ENCODE measurements around the gene TNFRSF25. TPM values are rescaled to one million over a fixed set of nuclear protein-coding genes. Genes with fewer than 3 reads are reported as not detected.
"Not testable (repeated sequence)": the region's sequence is repeated elsewhere in the genome, so short reads cannot be mapped to it uniquely, and the experiment has no call there.

The TNFRSF25 gene
- total RNA-seq, 1 donor from 2014 or later = 21.4 TPM

- H3K9me3 Mint-ChIP-seq (ENCODE audit: low read depth) = no peaks in the 10 kb centered on the region
- no peaks in the 10 kb centered on the region for H3K27me3 Mint-ChIP-seq (ENCODE audit: low read depth)
- TF ChIP-seq CTCF (IDR thresholded peaks at IDR 0.05) = no peak
- peak overlapping the region; percentile 0 for H3K27ac Mint-ChIP-seq (ENCODE audit: unreplicated experiment)
- no peak for DNase-seq (ENCODE audit: low spot score)
- H3K4me3 Mint-ChIP-seq (ENCODE audit: unreplicated experiment) = no peak overlapping the region
- no peaks in the 10 kb centered on the region for H3K36me3 Mint-ChIP-seq (ENCODE audit: low read depth)
- peaks cover 52% of the 10 kb centered on the region for H3K4me1 Mint-ChIP-seq (ENCODE audit: low read depth)
Observed at GRCh38 chr1:6494627-6495026, 28.7 kb upstream of the TNFRSF25 start.

- H3K4me3 Mint-ChIP-seq (ENCODE audit: unreplicated experiment); H3K27me3 Mint-ChIP-seq (ENCODE audit: low read depth); DNase-seq (ENCODE audit: low spot score); H3K27ac Mint-ChIP-seq (ENCODE audit: unreplicated experiment); H3K9me3 Mint-ChIP-seq (ENCODE audit: low read depth); H3K36me3 Mint-ChIP-seq (ENCODE audit: low read depth): not testable (repeated sequence)
- peaks cover 47% of the 10 kb centered on the region for H3K4me1 Mint-ChIP-seq (ENCODE audit: low read depth)
Observed at GRCh38 chr1:6493834-6494223, 27.9 kb upstream of the TNFRSF25 start.

GRCh38 chr1:6491966-6492365, 26.0 kb upstream of the TNFRSF25 start:
- no peak for TF ChIP-seq CTCF (IDR thresholded peaks at IDR 0.05)
- no peak for DNase-seq (ENCODE audit: low spot score)
- Mint-ChIP-seq H3K4me3 (ENCODE audit: unreplicated experiment) (peak overlapping the region; percentile 65), H3K27ac (ENCODE audit: unreplicated experiment) (peak overlapping the region; percentile 84), H3K9me3 (ENCODE audit: low read depth) (no peaks in the 10 kb centered on the region), H3K27me3 (ENCODE audit: low read depth) (no peaks in the 10 kb centered on the region), H3K36me3 (ENCODE audit: low read depth) (no peaks in the 10 kb centered on the region), H3K4me1 (ENCODE audit: low read depth) (peaks cover 48% of the 10 kb centered on the region)

DNA sequence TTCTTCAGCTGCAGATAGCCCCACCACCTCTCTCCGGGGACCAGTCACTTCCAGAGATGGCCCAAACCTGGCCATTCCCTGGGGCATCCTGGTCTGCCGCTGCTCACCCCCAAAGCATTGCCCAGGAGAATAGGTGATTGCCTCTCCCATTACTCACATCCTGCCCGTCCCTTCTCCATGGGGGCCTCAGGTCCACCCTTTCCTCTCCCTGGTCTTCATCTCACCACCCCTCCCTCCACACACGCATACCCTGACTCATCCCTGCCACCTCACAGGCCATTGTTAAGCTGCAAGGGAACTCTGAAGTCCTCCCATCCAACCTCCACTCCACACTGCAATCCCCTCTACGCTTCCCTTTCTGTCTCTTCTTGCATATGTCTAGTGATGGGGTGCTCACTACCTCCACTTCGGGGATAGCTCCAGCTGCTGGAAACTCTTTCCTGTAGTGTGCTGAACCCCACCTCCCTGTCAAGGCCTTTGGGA, 25.5 kb upstream of the TNFRSF25 start, which contains the start of gene PLEKHG5:
Gene PLEKHG5, minus strand, starts transcription at position 188 of the 483 bp plus-strand sequence. CDS start 14,096 bp downstream, outside the sequence.
- Mint-ChIP-seq H3K27ac (ENCODE audit: unreplicated experiment) (peak within 1 kb of the TSS; percentile 84), H3K36me3 (ENCODE audit: low read depth) (no peaks in the 10 kb centered on the region), H3K9me3 (ENCODE audit: low read depth) (no peaks in the 10 kb centered on the region), H3K4me3 (ENCODE audit: unreplicated experiment) (peak within 1 kb of the TSS; percentile 65), H3K27me3 (ENCODE audit: low read depth) (no peaks in the 10 kb centered on the region), H3K4me1 (ENCODE audit: low read depth) (peaks cover 49% of the 10 kb centered on the region)
- no peak for TF ChIP-seq CTCF (IDR thresholded peaks at IDR 0.05)
- DNase-seq (ENCODE audit: low spot score) = no peak

DNA sequence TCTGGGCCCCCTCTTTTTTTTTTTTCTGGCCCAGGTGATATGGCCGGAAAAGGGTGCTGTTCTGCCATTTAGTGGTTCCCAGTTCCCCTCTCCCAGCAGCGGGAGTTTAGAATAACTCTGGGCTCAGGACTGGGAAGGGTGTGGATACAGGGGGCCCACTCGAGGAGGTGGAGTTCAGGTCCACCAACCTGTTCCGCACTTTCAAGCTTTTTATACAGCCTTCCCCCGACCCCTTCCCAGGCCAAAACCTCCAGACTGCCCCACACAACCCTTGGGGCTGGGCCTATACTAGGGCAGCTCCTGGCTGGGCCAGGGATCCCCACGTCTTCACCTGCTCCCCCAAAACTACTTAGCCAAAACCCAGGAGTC, 25.1 kb upstream of the TNFRSF25 start:
- no peaks in the 10 kb centered on the region for H3K36me3 Mint-ChIP-seq (ENCODE audit: low read depth)
- no peaks in the 10 kb centered on the region for H3K27me3 Mint-ChIP-seq (ENCODE audit: low read depth)
- H3K4me1 Mint-ChIP-seq (ENCODE audit: low read depth) = peaks cover 49% of the 10 kb centered on the region
- peak overlapping the region; percentile 84 for H3K27ac Mint-ChIP-seq (ENCODE audit: unreplicated experiment)
- no peak for TF ChIP-seq CTCF (IDR thresholded peaks at IDR 0.05)
- no peaks in the 10 kb centered on the region for H3K9me3 Mint-ChIP-seq (ENCODE audit: low read depth)
- H3K4me3 Mint-ChIP-seq (ENCODE audit: unreplicated experiment) = peak overlapping the region; percentile 65
- no peak for DNase-seq (ENCODE audit: low spot score)

Data from chondrocyte (in vitro differentiated cells).